LNCaP clone FGC (cell line): Measurements from ENCODE around the gene TARS1.
"Not testable (repeated sequence)": the region's sequence is repeated elsewhere in the genome, so short reads cannot be mapped to it uniquely, and the experiment has no call there.

Experiments used
- DNase-seq: peaks from one replicate; pipeline ENCODE4 v3.0.0-alpha.2; 2011; ENCODE audit warnings: low read depth
- H3K4me3 ChIP-seq: 2 replicates; pipeline ENCODE4 v1.5.1; 2011; ENCODE audit warnings: mild to moderate bottlenecking, low read depth, low read length, control low read depth
- TF ChIP-seq, protein P1 (sequence below): IDR thresholded peaks from 2 replicates; pipeline ENCODE4 v1.5.1; 2012; ENCODE audit warnings: mild to moderate bottlenecking; ENCODE audit not compliant: control insufficient read depth, insufficient read depth; ENCODE audit errors: extremely low read depth

Gene TARS1

DNA sequence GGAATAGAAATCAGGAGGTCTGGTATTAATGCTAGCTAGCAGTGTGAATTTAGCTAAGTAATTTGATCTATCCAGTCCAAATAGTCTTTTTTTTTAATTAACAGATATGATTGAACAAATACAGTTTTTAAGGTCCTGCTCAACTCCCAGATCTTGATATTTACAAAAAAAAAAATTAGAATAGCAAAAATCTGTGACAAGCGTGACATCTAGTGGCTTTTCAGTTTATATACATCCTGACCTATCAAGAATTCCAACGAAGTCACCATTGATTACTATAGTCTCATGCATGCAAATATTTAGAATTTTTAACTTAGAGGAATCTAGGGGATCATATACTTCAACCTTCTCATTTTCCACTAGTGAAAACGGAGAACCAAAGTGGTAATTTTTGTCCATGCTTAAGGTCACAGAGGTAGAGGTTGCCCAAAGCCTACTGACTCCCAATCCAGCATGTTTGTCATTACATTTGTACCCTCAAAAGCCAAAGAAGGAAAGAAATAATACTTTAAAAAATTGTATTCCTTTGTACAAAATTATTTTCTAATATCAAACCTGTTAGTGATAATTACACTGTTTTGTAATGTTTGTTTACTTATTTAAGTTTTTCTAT lies 17.6 kb upstream of the TARS1 start:
- no peak for DNase-seq
- TF ChIP-seq, protein P1, sequence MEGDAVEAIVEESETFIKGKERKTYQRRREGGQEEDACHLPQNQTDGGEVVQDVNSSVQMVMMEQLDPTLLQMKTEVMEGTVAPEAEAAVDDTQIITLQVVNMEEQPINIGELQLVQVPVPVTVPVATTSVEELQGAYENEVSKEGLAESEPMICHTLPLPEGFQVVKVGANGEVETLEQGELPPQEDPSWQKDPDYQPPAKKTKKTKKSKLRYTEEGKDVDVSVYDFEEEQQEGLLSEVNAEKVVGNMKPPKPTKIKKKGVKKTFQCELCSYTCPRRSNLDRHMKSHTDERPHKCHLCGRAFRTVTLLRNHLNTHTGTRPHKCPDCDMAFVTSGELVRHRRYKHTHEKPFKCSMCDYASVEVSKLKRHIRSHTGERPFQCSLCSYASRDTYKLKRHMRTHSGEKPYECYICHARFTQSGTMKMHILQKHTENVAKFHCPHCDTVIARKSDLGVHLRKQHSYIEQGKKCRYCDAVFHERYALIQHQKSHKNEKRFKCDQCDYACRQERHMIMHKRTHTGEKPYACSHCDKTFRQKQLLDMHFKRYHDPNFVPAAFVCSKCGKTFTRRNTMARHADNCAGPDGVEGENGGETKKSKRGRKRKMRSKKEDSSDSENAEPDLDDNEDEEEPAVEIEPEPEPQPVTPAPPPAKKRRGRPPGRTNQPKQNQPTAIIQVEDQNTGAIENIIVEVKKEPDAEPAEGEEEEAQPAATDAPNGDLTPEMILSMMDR = peak; percentile 43
- no peak overlapping the region for H3K4me3 ChIP-seq

DNA sequence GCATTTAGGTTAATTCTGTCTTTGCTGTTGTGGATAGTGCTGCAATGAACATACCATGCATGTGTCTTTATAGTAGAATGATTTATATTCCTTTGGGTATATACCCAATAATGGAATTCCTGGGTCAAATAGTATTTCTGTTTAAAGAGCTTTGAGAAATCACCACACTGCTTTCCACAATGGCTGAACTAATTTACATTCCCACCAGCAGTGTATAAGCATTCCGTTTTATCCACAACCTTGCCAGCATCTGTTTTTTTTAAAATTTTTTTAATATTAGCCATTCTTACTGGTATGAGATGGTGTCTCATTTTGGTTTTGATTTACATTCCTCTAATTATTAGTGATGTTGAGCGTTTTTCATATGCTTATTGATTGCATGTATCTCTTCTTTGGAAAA lies 15.5 kb upstream of the TARS1 start:
- TF ChIP-seq, protein P1 = no peak
- H3K4me3 ChIP-seq = no peak overlapping the region
- DNase-seq = no peak

DNA sequence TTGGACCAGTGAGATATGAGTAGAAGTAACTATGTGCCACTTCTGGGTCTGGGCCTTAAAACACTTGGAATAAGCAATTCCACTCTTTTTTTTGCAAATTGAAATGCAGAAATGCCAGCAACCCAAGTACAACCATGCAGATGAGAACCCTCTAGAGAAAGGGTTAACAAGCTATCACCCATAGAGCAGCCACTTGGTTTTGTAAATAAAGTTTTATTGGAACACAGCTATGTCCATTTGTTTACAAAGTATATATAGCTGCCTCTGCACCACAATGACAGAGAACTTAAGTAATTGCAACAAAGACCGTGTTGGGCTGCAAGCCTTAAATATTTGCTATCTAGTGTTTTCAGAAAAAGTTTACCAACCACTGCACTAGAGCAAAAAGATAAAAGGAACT lies 9.8 kb upstream of the TARS1 start:
- H3K4me3 ChIP-seq = no peak overlapping the region
- TF ChIP-seq, protein P1 = no peak
- no peak for DNase-seq

DNA sequence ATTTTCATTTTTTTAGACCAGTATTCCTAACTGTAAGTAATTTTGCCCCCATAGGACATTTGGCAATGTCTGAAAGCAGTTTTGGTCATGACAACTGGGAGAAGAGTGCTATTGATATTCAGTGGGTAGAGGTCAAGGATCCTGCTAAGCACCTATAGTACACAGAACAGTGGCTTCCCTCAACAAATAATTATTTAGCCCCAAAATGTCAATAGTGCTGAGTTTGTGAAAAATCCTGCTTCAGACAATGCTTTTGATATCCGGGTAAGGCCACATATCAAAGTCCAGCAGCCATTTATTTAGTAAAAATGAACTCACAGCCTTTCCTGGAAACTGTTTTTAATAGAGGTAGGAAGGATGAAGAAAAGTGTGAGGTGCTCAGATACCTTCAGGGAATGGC lies 8.1 kb upstream of the TARS1 start:
- H3K4me3 ChIP-seq = no peak overlapping the region
- TF ChIP-seq, protein P1 = no peak
- no peak for DNase-seq

DNA sequence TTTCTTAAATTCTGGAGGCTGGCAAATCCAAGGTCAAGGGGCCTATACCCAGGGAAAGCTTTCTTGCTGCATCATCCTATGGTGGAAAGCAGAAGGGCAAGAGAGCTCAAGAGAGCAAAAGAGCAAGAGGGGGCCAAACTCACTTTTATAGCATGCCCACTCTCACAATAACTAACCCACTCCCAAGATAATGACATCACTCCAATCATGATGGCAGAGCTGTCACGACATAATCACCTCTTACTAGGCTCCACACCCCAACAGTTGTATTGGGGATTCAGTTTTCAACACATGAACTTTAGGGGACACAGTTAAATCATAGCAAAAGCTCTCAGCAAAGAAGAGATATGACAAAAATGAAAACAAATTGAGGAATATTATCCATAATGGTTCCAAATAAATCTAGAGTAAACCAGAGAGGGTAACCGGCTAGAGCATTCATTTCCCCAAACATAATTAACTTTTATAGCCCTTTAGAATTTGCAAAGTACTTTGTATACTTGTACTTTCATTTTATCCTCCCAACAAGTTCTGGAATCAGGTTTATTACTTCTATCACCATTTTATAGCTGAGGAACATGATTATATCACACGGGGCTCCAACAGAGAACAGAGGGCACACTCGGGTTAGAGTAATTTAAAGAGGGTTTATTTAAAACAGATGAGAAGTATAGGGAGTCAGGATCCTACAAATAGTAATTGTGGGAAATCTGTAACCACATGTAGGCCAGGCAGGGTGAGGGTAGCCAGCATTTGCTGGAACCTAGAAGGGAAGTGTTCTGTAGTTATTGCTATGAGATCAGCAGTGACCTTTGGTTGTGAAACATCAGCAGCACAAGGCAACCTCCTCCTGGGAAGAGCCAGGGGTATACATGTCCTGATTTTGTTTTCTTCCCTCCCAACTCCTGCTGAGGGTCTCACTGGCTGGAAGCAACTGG lies 7.2 kb upstream of the TARS1 start:
- TF ChIP-seq, protein P1 = no peak
- DNase-seq = no peak
- no peak overlapping the region for H3K4me3 ChIP-seq

DNA sequence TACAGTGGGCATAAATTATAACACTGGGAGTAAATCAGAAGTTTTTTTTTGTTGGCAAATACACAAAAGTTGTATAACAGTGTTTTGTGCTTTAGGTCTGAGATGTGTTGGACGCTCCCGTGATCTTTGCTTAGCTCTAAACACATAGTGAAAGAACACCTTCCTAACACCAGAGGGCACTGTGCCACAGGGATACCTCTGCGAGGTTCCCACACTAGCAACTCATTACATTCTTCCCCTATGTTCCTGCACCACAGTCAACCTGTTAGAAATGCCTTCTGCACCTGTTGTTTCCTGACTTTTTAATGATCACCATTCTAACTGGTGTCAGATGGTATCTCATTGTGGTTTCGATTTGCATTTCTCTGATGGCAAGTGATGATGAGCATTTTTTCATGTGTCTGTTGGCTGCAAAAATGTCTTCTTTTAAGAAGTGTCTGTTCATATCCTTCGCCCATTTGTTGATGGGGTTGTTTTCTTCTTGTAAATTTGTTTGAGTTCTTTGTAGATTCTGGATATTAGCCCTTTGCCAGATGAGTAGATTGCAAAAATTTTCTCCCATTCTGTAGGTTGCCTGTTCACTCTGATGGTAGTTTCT lies 4.8 kb upstream of the TARS1 start:
- peak; percentile 61 for DNase-seq
- TF ChIP-seq, protein P1 = peak; percentile 84
- not testable (repeated sequence) for H3K4me3 ChIP-seq
